Brain pericyte (primary cell): ENCODE measurements around the gene ITGAD.
"Not testable (repeated sequence)": the region's sequence is repeated elsewhere in the genome, so short reads cannot be mapped to it uniquely, and the experiment has no call there.

Experiments
- DNase-seq: peaks from one replicate; pipeline ENCODE4 v3.0.0-alpha.2; 2012; ENCODE audit warnings: low read depth, low spot score

Gene ITGAD

DNA sequence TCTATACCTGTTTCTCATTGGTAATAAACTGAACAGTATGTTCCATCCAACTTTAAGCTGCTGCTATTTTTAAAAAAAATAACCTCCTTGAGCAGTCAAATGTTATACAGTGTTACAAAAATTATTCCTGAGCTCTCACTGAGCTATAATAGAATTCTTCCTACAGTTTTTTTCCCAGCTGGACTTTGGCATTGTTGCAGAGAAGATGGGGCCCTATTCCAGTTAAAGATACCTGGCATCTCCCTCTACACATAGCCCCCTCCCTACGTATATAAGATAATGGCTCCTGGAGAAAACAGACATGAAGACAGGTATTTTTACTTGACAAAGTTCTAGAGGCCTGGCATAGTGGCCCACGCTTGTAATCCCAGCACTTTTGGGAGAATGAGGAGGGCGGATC lies 36.7 kb downstream of the ITGAD start:
- DNase-seq: no peak

GRCh38 chr16:31430380-31431052 lies 37.4 kb downstream of the ITGAD start:
- DNase-seq: no peak

GRCh38 chr16:31435341-31436220 lies 42.4 kb downstream of the ITGAD start:
- DNase-seq: no peak

DNA sequence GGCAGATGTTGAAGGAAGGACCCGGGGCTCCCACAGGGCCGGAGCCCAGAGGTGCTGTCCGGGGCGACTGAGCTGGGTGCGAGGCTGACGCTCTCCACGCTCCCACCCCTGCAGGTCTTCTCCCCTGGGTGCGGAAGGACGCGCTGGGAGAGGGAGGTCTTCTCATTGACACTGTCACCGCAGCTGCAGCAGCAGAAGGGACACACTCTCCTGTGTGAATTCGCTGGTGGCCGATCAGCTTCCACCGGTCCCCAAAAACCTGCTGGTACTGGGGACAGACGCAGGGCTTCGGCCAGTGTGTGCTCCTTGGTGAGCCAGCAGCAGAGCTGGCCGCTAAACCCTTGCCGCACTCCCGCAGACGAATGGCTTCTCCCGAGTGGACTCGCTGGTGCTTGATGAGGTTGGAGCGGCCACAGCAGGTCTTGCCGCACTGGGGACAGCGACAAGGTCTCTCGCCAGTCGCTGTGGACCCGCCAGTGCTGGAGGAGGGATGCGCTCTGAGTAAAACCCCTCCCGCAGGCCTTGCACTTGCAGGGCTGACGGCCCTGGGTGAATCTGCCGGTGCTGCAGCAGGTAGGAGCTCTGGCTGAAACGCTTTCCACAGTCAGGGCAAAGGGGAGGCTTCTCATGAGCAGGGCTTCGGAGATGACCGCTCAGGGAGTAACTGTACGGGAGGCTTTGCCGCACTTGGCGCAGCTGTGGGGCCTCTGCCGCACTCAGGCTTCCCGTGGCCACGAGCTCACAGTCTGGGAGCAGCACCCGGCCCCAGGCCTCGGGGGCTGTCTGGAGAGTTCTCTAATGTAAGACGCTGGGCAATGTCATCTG lies 43.3 kb downstream of the ITGAD start:
- DNase-seq: no peak

DNA sequence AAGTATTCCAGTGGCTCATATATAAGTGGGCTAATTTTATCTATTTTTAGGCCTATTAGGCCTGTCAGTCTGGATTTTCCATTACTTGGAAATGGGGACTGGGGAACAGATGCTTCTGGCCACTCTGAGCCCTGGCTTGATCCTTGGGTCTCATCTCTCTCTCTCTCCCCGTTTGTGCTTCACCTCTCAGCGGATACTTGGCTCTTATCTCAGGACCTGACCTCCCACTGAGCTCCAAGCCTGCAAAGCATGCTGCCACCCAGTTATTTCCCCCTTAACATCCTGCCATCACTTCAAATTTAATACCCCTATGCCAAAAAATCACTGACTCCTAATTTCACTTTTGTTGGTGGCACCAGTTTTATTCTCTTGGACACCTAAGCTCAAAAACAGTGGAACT lies 45.3 kb downstream of the ITGAD start:
- DNase-seq: no peak

GRCh38 chr16:31439023-31439422 lies 45.9 kb downstream of the ITGAD start:
- not testable (repeated sequence) for DNase-seq

- no peak for DNase-seq
These were observed 46.4 kb downstream of the ITGAD start for GRCh38 chr16:31439519-31439918.

DNA sequence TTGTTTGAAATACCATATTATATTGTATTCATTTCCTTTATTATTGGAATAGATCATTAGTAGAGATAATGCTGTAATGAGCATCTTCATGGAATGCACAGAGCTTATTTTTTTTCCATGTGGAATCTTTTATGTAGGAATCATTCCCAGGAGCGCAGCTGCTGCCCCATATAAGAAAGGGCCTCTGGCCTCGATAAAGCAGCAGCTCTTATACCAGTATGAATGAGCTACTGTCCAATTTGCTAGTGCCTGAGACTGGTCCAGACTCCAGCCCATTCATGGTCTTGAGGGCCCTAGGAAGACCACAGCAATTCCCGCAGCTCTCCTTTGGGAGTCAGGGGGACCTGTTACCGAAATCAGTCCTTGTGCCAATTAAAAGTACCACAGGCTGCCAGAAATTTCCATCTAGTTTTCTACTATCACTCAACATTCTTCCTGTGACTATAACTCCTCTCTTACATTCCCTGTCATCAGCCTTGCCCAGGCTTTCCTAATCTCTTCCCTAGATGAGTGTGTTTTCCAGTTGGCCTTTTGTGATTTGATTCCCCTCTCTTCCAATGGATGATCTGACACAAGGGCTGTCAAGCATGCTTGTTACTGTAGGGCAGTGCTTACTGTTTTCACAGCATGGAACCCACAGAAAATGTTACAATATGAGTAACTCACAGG lies 47.5 kb downstream of the ITGAD start:
- DNase-seq: no peak

- no peak for DNase-seq
These were observed 48.8 kb downstream of the ITGAD start for GRCh38 chr16:31441956-31442355.

GRCh38 chr16:31445931-31446330 lies 52.8 kb downstream of the ITGAD start:
- DNase-seq: not testable (repeated sequence)

DNA sequence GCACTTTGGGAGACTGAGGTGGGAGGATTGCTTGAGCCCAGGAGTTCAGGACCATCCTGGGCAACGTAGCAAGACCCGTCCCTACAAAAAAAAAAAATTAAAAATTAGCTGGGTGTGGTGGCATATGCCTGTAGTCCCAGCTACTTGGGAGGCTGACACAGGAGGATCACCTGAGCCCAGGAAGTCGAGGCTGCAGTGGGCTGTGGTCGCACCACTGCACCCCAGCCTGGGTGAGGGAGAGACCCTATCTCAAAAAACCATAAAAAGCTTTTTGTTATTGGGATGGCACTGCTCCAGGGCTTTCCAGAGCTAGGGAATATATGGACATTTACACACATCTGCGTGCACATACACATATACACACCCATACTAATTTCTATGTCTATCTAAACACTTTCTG lies 58.1 kb downstream of the ITGAD start:
- DNase-seq: no peak

GRCh38 chr16:31451681-31452351 lies 58.7 kb downstream of the ITGAD start:
- DNase-seq: no peak

GRCh38 chr16:31452631-31453106 lies 59.5 kb downstream of the ITGAD start:
- no peak for DNase-seq

DNA sequence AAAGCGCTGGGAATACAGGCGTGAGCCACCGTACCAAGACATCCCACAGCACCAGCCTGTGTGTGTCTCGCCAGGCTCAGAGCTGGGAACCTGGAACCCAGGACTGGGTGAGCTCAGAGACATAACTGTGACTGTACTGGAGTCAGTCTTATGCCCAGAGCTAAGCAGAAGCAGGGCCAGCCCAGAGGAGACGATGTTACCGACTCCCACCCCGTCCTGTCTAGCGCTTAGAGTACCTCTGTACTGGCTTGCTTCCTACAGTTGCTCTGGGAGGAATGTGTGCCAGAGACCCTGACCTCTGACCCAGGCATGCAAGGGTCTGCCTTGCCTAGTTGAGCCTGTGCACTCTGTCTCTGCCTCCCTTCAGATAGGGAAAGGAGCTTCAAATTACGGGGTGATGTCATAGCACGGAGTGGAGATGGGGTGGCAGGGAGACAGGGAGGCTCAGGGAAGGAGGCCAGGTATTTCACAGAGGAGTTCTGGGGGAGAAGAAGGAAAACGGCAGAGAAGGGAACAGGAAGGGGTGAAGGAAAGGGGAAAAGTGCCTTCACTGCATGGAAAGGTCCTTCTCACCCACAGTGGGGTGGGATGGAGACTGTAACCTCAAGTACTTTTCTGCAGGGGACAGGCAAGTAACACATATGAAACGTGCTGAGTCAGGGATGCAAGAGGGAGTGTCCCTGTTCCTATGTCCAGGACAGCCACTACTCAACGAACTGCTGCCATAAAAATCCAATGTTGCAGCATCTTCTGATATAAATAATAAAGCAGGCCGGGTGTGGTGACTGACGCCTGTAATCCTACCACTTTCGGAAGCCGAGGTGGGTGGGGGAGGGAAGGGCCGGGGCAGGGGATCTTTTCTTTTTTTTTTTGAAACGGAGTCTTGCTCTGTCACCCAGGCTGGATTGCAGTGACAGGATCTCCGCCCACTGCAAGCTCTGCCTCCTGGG lies 60.4 kb downstream of the ITGAD start:
- DNase-seq: no peak

GRCh38 chr16:31455601-31456314 lies 62.6 kb downstream of the ITGAD start:
- DNase-seq: no peak

DNA sequence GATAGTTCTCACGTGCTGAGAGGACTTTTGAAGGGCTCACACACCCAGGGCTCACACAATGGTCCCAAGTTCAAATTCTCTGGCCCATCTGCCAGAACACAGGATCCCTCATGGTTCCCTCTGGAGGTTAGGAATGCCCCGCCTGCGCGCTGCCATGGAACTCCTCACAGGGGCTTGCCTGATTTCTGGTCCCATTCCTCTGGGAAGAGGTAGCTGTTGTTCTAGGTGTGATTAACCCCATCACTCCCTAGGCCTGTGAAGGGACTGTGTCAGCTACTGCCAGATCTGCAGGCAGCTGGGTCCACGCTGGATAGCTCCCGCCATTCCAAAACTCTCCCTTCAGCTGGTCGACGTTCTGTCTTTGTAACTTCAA lies 63.8 kb downstream of the ITGAD start:
- no peak for DNase-seq

DNA sequence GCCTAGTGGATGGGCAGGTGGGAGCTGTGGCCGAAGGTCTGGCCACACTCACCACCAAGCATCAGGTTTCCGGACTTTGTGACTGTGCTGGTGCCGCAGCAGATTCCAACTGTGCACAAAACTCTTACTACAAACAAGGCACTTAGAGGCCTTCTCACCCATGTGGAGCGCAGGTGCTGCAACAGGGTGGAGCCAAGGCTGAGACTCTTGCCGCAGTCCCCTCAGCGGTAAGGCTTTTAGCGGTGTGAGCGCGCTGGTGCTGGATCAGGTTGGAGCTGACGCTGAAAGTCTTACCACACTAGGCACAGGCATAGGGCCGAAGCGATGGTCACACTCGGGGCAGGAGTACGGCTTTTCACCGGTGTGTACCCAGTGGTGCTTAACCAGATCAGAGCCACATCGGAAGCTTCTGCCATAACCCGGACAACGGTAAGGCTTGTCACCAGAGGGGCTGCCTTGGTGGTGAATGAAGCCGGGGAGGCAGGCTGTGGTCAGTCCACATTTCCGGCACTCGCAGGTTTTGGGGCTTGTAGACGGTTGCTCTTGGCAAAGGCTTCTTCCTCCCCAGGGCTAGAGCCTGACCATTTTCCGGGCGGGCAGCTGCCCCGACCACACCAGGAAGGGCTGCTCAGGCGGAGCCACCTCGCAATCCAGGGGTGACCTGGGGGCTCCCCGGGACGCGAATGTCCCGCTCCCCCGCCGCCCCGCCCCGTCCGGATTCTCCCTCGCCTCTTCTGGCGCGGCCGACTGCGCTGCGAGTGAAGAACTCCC lies 65.1 kb downstream of the ITGAD start:
- no peak for DNase-seq
